Renal pelvis (tissue), 12 donors: ENCODE results near the gene PTOV1. TPM values are rescaled to one million over a fixed set of nuclear protein-coding genes. Genes with fewer than 3 reads are reported as not detected.
A peak's percentile ranks its signal among the peaks of the same experiment; 100 is the strongest.

Experiments
- DNase-seq: peaks from one replicate; pipeline ENCODE4 v3.0.0-alpha.2; 2013
- long read RNA-seq, 16 experiments: transcript quantifications; one replicate each; lab custom pipeline, GENCODE V29; 2026
- polyA plus RNA-seq, 3 donors: library from polyadenylated mRNA; unstranded; fragments of 120-200 nt; gene quantifications; one replicate each; pipeline ENCODE4 v1.2.1, GENCODE V29; 2013; ENCODE audit not compliant: insufficient read length in 3 of 3

The PTOV1 gene
- 100 to 1,000 TPM; 351 to 386 (median 360) TPM for polyA plus RNA-seq
- long read RNA-seq, donor 1, transcript PTOV1-209 (8 exons, 1,716 nt): minor isoform, 7 of 94 reads
- long read RNA-seq, donor 1, transcript PTOV1-212 (13 exons, 1,577 nt): major isoform, 38 of 94 reads
- long read RNA-seq, donor 1, transcript PTOV1-205 (1 exons, 1,880 nt): minor isoform, 27 of 94 reads
- long read RNA-seq, donor 1, transcript PTOV1-220 (13 exons, 1,587 nt): minor isoform, 8 of 94 reads
- long read RNA-seq, donor 1, partial matches to known transcripts: 0 of 94 reads
- long read RNA-seq, donor 1, other reads (novel, unspliced or antisense): 8 of 94 reads
- long read RNA-seq, donor 2, transcript PTOV1-212 (13 exons, 1,577 nt): major isoform, 60 of 88 reads
- long read RNA-seq, donor 2, transcript PTOV1-220 (13 exons, 1,587 nt): minor isoform, 5 of 88 reads
- long read RNA-seq, donor 2, transcript PTOV1-205 (1 exons, 1,880 nt): minor isoform, 10 of 88 reads
- long read RNA-seq, donor 2, partial matches to known transcripts: 0 of 88 reads
- long read RNA-seq, donor 2, other reads (novel, unspliced or antisense): 6 of 88 reads
- long read RNA-seq, donor 3, transcript PTOV1-212 (13 exons, 1,577 nt): major isoform, 56 of 112 reads
- long read RNA-seq, donor 3, transcript PTOV1-205 (1 exons, 1,880 nt): minor isoform, 15 of 112 reads
- long read RNA-seq, donor 3, transcript PTOV1-209 (8 exons, 1,716 nt): minor isoform, 6 of 112 reads
- long read RNA-seq, donor 3, transcript PTOV1-208 (2 exons, 327 nt): minor isoform, 7 of 112 reads
- long read RNA-seq, donor 3, partial matches to known transcripts: 13 of 112 reads
- long read RNA-seq, donor 3, other reads (novel, unspliced or antisense): 11 of 112 reads
- long read RNA-seq, donor 4, transcript PTOV1-205 (1 exons, 1,880 nt): minor isoform, 23 of 145 reads
- long read RNA-seq, donor 4, transcript PTOV1-208 (2 exons, 327 nt): minor isoform, 9 of 145 reads
- long read RNA-seq, donor 4, transcript PTOV1-212 (13 exons, 1,577 nt): major isoform, 55 of 145 reads
- long read RNA-seq, donor 4, transcript PTOV1-220 (13 exons, 1,587 nt): minor isoform, 5 of 145 reads
- long read RNA-seq, donor 4, partial matches to known transcripts: 45 of 145 reads
- long read RNA-seq, donor 4, other reads (novel, unspliced or antisense): 6 of 145 reads
- long read RNA-seq, donor 5, transcript PTOV1-205 (1 exons, 1,880 nt): minor isoform, 9 of 69 reads
- long read RNA-seq, donor 5, transcript PTOV1-208 (2 exons, 327 nt): minor isoform, 9 of 69 reads
- long read RNA-seq, donor 5, transcript PTOV1-212 (13 exons, 1,577 nt): major isoform, 36 of 69 reads
- long read RNA-seq, donor 5, partial matches to known transcripts: 10 of 69 reads
- long read RNA-seq, donor 5, other reads (novel, unspliced or antisense): 0 of 69 reads
- long read RNA-seq, donor 6, transcript PTOV1-205 (1 exons, 1,880 nt): minor isoform, 21 of 96 reads
- long read RNA-seq, donor 6, transcript PTOV1-212 (13 exons, 1,577 nt): major isoform, 36 of 96 reads
- long read RNA-seq, donor 6, transcript PTOV1-208 (2 exons, 327 nt): minor isoform, 10 of 96 reads
- long read RNA-seq, donor 6, partial matches to known transcripts: 11 of 96 reads
- long read RNA-seq, donor 6, other reads (novel, unspliced or antisense): 6 of 96 reads
- long read RNA-seq, donor 7, transcript PTOV1-205 (1 exons, 1,880 nt): minor isoform, 11 of 163 reads
- long read RNA-seq, donor 7, transcript PTOV1-209 (8 exons, 1,716 nt): minor isoform, 5 of 163 reads
- long read RNA-seq, donor 7, transcript PTOV1-212 (13 exons, 1,577 nt): major isoform, 86 of 163 reads
- long read RNA-seq, donor 7, transcript PTOV1-208 (2 exons, 327 nt): minor isoform, 15 of 163 reads
- long read RNA-seq, donor 7, partial matches to known transcripts: 24 of 163 reads
- long read RNA-seq, donor 7, other reads (novel, unspliced or antisense): 13 of 163 reads
- long read RNA-seq, donor 8, transcript PTOV1-212 (13 exons, 1,577 nt): major isoform, 26 of 46 reads
- long read RNA-seq, donor 8, transcript PTOV1-208 (2 exons, 327 nt): minor isoform, 7 of 46 reads
- long read RNA-seq, donor 8, transcript PTOV1-205 (1 exons, 1,880 nt): minor isoform, 11 of 46 reads
- long read RNA-seq, donor 8, partial matches to known transcripts: 0 of 46 reads
- long read RNA-seq, donor 8, other reads (novel, unspliced or antisense): 0 of 46 reads
- long read RNA-seq, donor 9, transcript PTOV1-208 (2 exons, 327 nt): minor isoform, 13 of 150 reads
- long read RNA-seq, donor 9, transcript PTOV1-212 (13 exons, 1,577 nt): major isoform, 69 of 150 reads
- long read RNA-seq, donor 9, transcript PTOV1-205 (1 exons, 1,880 nt): minor isoform, 23 of 150 reads
- long read RNA-seq, donor 9, transcript PTOV1-220 (13 exons, 1,587 nt): minor isoform, 6 of 150 reads
- long read RNA-seq, donor 9, partial matches to known transcripts: 22 of 150 reads
- long read RNA-seq, donor 9, other reads (novel, unspliced or antisense): 12 of 150 reads
- long read RNA-seq, donor 10, transcript PTOV1-208 (2 exons, 327 nt): minor isoform, 5 of 139 reads
- long read RNA-seq, donor 10, transcript PTOV1-209 (8 exons, 1,716 nt): minor isoform, 8 of 139 reads
- long read RNA-seq, donor 10, transcript PTOV1-212 (13 exons, 1,577 nt): major isoform, 49 of 139 reads
- long read RNA-seq, donor 10, transcript PTOV1-205 (1 exons, 1,880 nt): minor isoform, 40 of 139 reads
- long read RNA-seq, donor 10, partial matches to known transcripts: 29 of 139 reads
- long read RNA-seq, donor 10, other reads (novel, unspliced or antisense): 0 of 139 reads
- long read RNA-seq, donor 11, transcript PTOV1-205 (1 exons, 1,880 nt): minor isoform, 11 of 90 reads
- long read RNA-seq, donor 11, transcript PTOV1-208 (2 exons, 327 nt): minor isoform, 16 of 90 reads
- long read RNA-seq, donor 11, transcript PTOV1-212 (13 exons, 1,577 nt): major isoform, 44 of 90 reads
- long read RNA-seq, donor 11, partial matches to known transcripts: 5 of 90 reads
- long read RNA-seq, donor 11, other reads (novel, unspliced or antisense): 5 of 90 reads
- long read RNA-seq, donor 12, transcript PTOV1-212 (13 exons, 1,577 nt): major isoform, 79 of 164 reads
- long read RNA-seq, donor 12, transcript PTOV1-205 (1 exons, 1,880 nt): minor isoform, 37 of 164 reads
- long read RNA-seq, donor 12, transcript PTOV1-208 (2 exons, 327 nt): minor isoform, 6 of 164 reads
- long read RNA-seq, donor 12, transcript PTOV1-220 (13 exons, 1,587 nt): minor isoform, 5 of 164 reads
- long read RNA-seq, donor 12, partial matches to known transcripts: 33 of 164 reads
- long read RNA-seq, donor 12, other reads (novel, unspliced or antisense): 0 of 164 reads
- long read RNA-seq, donor 13, transcript PTOV1-208 (2 exons, 327 nt): minor isoform, 16 of 99 reads
- long read RNA-seq, donor 13, transcript PTOV1-212 (13 exons, 1,577 nt): minor isoform, 26 of 99 reads
- long read RNA-seq, donor 13, transcript PTOV1-205 (1 exons, 1,880 nt): major isoform, 27 of 99 reads
- long read RNA-seq, donor 13, partial matches to known transcripts: 16 of 99 reads
- long read RNA-seq, donor 13, other reads (novel, unspliced or antisense): 5 of 99 reads
- long read RNA-seq, donor 14, transcript PTOV1-212 (13 exons, 1,577 nt): major isoform, 88 of 232 reads
- long read RNA-seq, donor 14, transcript PTOV1-220 (13 exons, 1,587 nt): minor isoform, 8 of 232 reads
- long read RNA-seq, donor 14, transcript PTOV1-208 (2 exons, 327 nt): minor isoform, 23 of 232 reads
- long read RNA-seq, donor 14, transcript PTOV1-205 (1 exons, 1,880 nt): minor isoform, 28 of 232 reads
- long read RNA-seq, donor 14, partial matches to known transcripts: 63 of 232 reads
- long read RNA-seq, donor 14, other reads (novel, unspliced or antisense): 11 of 232 reads
- long read RNA-seq, donor 15, transcript PTOV1-209 (8 exons, 1,716 nt): minor isoform, 7 of 158 reads
- long read RNA-seq, donor 15, transcript PTOV1-205 (1 exons, 1,880 nt): minor isoform, 47 of 158 reads
- long read RNA-seq, donor 15, transcript PTOV1-212 (13 exons, 1,577 nt): major isoform, 60 of 158 reads
- long read RNA-seq, donor 15, transcript PTOV1-220 (13 exons, 1,587 nt): minor isoform, 7 of 158 reads
- long read RNA-seq, donor 15, partial matches to known transcripts: 19 of 158 reads
- long read RNA-seq, donor 15, other reads (novel, unspliced or antisense): 8 of 158 reads
- long read RNA-seq, donor 16, transcript PTOV1-205 (1 exons, 1,880 nt): minor isoform, 11 of 125 reads
- long read RNA-seq, donor 16, transcript PTOV1-208 (2 exons, 327 nt): minor isoform, 12 of 125 reads
- long read RNA-seq, donor 16, transcript PTOV1-212 (13 exons, 1,577 nt): major isoform, 73 of 125 reads
- long read RNA-seq, donor 16, partial matches to known transcripts: 6 of 125 reads
- long read RNA-seq, donor 16, other reads (novel, unspliced or antisense): 12 of 125 reads

- DNase-seq: peak; percentile 88
Measured at GRCh38 chr19:49850487-49851342, at the start of gene PTOV1. TSS of gene PTOV1 (plus strand) at chr19:49851159.

- DNase-seq: no peak
Measured at GRCh38 chr19:49801401-49801888, 49.5 kb upstream of the PTOV1 start.

DNA sequence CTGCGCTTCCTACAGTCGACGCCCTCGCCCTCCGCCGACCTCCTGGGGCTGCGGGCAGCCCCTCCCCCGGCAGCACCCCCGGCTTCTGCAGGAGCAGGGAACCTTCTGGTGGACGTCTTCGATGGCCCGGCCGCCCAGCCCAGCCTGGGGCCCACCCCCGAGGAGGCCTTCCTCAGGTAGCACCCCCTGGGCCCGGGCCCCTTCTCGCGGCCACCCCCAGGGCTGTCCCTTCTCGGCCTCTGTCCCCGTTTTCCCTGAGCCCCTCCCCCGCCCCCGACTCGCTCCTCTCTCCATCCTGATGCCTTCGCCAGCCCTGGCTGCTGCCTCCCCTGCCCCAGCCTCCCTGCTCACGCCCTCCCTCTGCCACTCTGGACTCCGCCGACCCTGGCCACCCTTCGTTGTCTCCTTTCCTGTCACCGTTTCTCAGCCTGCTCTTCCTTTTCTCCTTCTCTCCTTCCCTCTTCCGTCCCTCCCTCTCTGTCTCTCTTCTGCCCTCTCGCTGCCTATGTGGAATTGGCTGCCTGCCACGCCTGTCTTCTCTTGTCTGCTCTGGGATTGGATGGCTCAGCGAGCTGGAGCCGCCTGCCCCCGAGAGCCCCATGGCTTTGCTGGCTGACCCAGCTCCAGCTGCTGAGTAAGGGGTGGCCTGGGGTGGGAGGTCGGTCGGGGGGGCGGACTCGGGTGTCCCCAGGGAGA lies 48.8 kb upstream of the PTOV1 start:
- DNase-seq: peak; percentile 92

DNA sequence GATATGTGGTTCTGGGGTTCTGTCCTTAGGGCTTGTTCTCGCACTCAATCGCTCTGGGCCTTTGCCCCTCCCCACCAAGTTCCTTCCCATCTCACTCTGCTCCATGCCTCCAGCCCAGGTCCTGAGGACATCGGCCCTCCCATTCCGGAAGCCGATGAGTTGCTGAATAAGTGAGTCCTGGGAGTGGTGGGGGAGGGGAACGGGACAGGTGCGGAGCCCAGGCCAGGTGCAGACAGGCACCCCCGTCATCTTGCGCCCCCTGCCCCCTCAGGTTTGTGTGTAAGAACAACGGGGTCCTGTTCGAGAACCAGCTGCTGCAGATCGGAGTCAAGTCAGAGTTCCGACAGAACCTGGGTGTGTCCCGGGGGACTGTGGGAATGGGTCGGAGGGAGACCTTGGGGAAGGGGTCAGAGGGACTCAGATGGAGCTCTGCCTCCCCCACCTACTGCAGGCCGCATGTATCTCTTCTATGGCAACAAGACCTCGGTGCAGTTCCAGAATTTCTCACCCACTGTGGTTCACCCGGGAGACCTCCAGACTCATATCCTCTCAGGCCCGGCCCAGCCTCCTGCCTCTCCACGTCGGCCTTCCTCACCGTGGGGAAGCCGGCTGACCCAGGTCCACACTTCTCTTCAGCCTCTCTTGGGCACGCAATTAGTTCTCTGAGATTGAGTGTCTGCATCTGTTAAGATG lies 48.0 kb upstream of the PTOV1 start:
- no peak for DNase-seq

DNA sequence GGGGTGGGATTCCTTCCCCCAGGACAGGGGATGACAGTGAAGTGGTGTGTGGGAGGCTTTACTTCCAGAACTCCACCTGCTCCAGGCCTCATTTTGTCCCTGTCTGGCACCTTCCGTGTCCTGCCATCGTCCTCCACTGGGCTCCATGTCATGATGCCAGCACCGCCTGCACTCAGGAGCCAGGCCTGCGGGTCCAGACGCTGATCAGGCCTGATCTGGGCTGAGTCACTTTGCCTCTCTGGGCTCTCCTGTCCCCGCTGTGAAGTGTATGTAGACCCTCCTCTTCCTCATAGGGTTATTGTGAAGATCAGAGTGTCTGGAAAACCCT lies 47.5 kb upstream of the PTOV1 start:
- DNase-seq: no peak

GRCh38 chr19:49805822-49806619 lies 44.9 kb upstream of the PTOV1 start:
- DNase-seq: no peak

- DNase-seq: no peak
Measured at GRCh38 chr19:49806620-49806959, 44.4 kb upstream of the PTOV1 start.

- no peak for DNase-seq
Measured at GRCh38 chr19:49807058-49807903, 43.7 kb upstream of the PTOV1 start.

- DNase-seq: no peak
Measured at GRCh38 chr19:49807904-49808675, 42.9 kb upstream of the PTOV1 start.

DNA sequence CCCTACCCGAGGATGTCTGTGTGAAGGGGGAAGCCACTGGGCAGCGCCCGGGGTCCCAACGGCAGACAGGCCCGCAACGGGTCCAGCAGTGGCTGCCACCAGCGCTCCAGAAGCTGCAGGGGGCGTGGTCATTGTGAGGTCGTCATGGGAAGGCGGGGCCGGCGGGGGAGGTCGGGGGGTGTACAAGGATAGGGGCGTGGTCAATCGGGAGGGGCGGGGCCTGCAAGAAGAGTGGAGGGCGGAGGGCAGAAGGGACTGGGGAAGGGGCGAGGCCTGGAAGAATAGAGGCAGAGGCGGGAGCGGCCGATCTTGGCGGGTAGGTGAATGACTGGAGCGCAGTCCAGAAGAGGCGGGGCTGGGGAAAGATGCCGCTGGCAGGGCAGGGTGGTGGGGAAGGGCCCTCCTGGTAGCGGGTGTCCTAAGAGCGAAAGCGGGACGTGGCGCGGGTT lies 42.2 kb upstream of the PTOV1 start:
- peak; percentile 91 for DNase-seq
